NCI-H524 treated with DMSO at 0.1 percent for 48 hours (cell line): ENCODE results near the gene PARP9.
A peak's percentile ranks its signal among the peaks of the same experiment; 100 is the strongest.

Source experiments
- DNase-seq: peaks from one replicate; lab custom pipeline; 2025; lab: John Stamatoyannopoulos, UW

Gene PARP9

GRCh38 chr3:122564155-122564912 lies at the start of gene PARP9, which contains the start of gene DTX3L:
PARP9 (minus strand) TSS chr3:122564300; CDS start chr3:122559620, 4,680 bp downstream.
DTX3L (plus strand) TSS chr3:122564338; CDS start chr3:122564427, 89 bp downstream.
- peak; percentile 23 for DNase-seq

GRCh38 chr3:122612696-122613095 lies 48.6 kb upstream of the PARP9 start:
- DNase-seq: no peak

DNA sequence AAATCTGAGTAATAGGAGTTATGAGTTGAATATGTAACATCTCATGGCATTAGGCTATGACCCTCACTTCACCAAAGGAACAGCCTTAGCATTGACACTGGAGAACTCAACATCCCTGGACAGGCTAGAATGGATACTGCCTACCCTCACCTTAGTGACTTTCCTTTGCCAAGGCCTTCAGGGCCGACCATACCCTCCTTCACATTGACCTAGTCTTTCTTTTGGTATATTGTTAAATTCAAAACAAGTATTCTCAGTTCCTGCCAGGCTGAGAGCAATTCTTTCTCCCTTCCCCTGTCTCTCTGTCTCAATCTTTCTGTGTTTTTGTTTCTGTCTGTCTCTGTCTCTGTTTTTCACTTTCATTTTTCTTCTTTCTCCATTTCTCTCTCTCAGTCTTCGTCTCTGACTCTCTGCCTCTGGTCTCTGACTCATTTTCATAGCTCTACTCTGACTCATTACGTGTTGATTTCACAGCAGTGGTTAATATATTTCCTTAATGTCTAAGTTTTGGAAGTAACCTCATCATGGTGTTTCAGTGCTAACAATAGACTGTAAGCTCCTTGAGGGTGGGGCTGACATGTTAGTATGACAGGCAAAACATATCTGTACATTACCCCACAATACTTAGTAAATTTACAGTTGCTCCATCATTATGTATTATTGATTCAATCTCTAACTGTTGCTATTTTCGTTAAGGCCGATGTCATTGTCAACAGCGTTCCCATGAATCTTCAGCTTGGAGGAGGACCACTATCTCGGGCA lies 45.9 kb upstream of the PARP9 start:
- DNase-seq: no peak

GRCh38 chr3:122608916-122609315 lies 44.8 kb upstream of the PARP9 start:
- DNase-seq: no peak

GRCh38 chr3:122606330-122606729 lies 42.2 kb upstream of the PARP9 start:
- DNase-seq: no peak

DNA sequence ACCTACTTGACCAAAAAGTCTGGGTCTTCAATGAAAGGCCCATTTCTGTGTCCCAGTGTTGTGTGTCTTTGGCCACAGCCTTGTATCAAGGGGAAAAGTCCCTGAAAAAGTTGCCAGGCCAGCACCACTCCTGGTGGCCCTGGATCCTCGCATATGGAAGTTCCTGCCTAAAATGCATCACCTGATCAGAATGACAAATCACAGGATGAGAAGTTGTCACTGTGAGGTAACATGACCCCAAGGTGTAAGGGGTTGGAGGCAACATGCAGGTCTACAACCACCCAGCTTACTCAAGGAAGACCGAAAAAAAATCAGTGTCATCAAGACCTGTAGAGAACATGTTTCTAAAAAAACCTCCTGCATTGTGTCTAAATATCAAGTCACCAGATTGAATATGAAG lies 39.0 kb upstream of the PARP9 start:
- no peak for DNase-seq

- DNase-seq: no peak
Observed at GRCh38 chr3:122602011-122602710, 38.1 kb upstream of the PARP9 start.

GRCh38 chr3:122598556-122598955 lies 34.5 kb upstream of the PARP9 start:
- no peak for DNase-seq

- DNase-seq: no peak
Observed at GRCh38 chr3:122598151-122598550, 34.1 kb upstream of the PARP9 start.

DNA sequence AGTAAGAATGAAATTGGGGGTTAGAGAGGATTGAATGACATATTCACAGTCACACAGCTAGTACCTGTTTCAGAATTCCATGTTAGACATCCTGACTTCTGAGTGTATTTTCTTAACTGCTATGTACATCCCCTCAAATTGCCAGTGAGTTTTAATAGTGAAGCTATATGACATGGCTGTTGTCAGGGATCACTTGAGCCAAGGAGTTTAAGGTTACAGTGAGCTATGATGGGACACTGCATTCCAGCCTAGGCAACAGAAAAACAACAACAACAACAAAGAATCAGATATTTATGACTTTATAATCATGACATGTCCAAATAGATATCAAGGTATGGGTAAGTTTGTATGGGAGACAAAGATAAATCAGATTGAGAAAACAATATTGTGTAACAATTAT lies 29.9 kb upstream of the PARP9 start:
- no peak for DNase-seq

- DNase-seq: no peak
Observed at GRCh38 chr3:122590610-122591009, 26.5 kb upstream of the PARP9 start.

DNA sequence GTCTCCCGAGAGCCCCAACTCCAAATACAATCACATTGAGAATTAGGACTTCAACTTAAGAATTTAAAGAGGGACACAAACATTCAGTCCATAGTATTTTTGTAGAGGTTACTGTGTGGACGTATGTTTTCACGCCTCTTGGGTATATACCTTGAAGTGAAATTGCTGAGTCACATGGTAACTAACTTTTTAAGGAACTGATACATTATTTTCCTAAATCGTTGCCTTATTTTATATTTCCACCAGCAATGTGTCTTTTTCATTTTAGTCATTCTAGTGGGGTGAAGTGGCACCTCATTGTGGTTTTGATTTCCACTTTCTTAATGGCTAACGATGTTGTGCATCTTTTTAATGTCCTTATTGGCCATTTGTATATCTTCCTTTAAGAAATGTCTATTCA lies 25.2 kb upstream of the PARP9 start:
- no peak for DNase-seq

DNA sequence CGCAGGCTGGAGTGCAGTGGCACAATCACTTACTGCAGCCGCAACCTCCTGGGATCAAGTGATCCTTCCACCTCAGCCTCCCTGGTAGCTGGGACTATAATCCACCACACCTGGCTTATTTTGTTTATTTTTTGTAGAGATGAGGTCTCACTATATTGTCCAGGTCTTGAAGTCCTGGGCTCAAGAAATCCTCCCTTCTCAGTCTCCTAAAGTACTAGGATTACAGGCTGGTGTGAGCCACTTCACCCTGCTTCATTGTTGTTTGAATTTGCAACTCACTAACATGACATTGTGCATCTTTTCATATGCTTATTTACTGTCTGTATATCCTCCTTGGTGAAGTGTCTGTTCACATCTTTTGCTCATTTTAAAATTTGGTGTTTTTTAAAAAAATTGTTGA lies 23.5 kb upstream of the PARP9 start:
- DNase-seq: no peak

DNA sequence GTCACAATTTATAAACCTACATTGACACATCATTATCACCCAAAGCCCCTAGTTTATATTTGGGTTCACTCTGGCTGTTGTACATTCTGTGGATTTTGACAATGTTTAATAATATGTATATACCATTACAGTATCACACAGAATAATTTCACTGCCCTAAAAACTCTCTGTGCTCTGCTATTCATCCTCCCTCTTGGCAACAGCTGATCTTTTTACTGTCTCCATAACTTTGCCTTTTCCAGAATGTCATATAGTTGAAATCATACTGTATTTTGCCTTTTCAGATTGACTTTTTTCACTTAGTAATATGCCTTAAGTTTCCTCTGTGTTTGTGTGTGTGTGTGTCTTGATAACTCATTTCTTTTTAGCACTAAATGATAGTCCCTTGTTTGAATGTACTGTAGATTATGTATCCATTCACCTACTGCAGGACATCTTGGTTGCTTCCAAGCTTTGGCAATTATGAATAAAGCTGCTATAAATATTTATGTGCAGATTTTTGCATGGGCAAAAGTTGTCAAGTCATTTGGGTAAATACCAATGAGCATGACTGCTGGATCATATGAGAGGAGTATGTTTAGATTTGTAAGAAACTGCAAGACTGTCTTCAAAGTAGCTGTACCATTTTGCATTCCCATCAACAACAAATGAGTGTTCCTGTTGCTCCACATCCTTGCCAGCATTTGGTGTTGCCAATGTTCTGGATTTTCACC lies 22.8 kb upstream of the PARP9 start:
- DNase-seq: no peak

GRCh38 chr3:122586098-122586497 lies 22.0 kb upstream of the PARP9 start:
- no peak for DNase-seq

- DNase-seq: no peak
Observed at GRCh38 chr3:122582390-122582789, 18.3 kb upstream of the PARP9 start.

DNA sequence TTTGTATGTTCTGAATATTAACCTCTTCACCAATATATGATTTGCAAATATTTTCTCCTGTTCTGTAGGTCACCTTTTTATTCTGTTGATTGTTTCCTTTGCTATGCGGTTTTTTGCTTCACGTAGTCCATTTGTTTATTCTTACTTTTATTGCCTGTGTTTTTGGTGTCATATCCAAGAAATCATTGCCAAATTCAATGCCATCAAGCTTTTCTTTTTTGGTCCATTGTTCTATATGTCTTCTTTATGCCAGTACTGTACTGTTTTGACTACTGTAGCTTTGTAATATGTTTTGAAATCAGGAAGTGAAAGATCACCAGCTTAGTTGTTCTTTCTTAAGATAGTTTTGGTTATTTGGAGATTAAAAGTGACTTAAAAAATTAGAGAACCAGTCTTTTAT lies 17.5 kb upstream of the PARP9 start:
- DNase-seq: no peak

GRCh38 chr3:122580470-122580869 lies 16.4 kb upstream of the PARP9 start:
- DNase-seq: no peak

DNA sequence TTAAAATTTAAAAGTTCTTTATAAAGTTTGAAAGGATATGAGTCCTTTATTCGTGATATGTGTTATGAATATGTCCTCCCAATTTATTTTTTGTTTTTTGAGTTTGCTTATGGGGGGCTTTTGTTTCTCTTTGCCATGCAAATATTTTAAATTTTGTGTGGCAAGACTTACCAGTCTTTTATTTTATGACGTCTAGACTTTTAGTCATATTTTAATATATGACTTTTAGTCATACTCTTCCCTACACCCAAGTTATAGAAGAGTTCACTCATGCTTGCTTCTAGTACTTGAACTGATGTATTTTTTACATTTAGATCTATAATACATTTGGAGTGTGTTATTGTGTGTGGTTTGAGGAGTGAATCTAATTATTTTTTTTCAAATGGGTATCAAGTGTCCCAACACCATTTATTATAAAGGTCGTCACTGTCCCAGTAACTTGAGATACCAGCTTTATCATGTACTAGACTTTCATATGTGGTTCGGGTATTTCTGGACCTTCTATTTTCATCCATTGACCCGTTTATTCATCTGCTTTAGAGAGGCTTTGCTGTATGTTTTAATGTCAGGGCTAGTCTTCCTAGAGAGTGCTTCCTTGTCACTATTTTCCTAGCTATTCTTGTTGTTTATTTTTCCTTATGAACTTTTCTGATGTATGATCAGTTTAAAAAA lies 14.1 kb upstream of the PARP9 start:
- DNase-seq: no peak

DNA sequence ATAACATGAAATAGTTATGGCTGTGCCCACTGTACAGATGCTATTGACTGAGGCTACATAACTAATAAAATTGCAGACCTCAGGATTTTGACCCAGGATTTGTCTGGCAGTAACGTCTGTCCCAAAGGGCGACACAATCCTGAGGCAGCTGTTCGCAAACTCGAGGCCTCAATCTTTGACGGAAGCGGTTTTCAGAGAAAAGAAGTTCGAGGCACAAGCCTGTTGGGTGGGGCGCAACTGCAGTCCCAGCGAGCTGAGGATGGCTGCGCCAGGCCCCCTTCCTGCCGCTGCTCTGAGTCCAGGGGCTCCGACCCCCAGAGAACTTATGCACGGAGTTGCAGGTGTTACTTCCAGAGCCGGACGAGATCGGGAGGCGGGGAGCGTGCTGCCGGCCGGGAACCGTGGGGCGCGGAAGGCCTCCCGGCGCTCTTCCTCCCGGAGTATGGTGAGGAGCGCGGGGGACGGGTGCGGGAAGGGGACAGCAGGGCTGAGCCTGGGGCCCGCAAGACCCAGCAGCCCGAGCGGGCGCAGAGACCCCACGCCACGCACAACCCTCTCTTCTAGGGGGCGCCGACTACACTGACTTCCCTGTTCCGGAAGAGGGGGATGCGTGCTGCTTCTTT lies 13.4 kb upstream of the PARP9 start, which contains the start of gene PARP15:
Gene PARP15, plus strand, starts transcription at position 242 of the 623 bp plus-strand sequence. Its CDS starts 18 bp downstream, at position 260.
- DNase-seq: no peak
